HG03442 (cell line): ENCODE data around the gene MACROH2A2.
"Not testable (repeated sequence)": the region's sequence is repeated elsewhere in the genome, so short reads cannot be mapped to it uniquely, and the experiment has no call there.

Experiments used
- ATAC-seq: cut with Tn5 transposase; IDR thresholded peaks from one replicate; pipeline ENCODE4 v1.9.1; 2021; ENCODE audit warnings: mild to moderate bottlenecking, moderate library complexity; ENCODE audit not compliant: unreplicated experiment

The MACROH2A2 gene

GRCh38 chr10:70052462-70053217 is at the start of gene MACROH2A2:
TSS of gene MACROH2A2 (plus strand) at chr10:70052846. CDS start at chr10:70075659, 22,813 bp downstream.
- ATAC-seq = no peak

- ATAC-seq = no peak
Measured at GRCh38 chr10:70007116-70007820, 45.4 kb upstream of the MACROH2A2 start.

- ATAC-seq = no peak
Measured at GRCh38 chr10:70031215-70031614, 21.4 kb upstream of the MACROH2A2 start.

GRCh38 chr10:70032667-70033289 is 19.9 kb upstream of the MACROH2A2 start:
- ATAC-seq = no peak

- ATAC-seq = no peak
Measured at GRCh38 chr10:70034232-70034631, 18.4 kb upstream of the MACROH2A2 start.

GRCh38 chr10:70035531-70035930 is 17.1 kb upstream of the MACROH2A2 start:
- no peak for ATAC-seq

- ATAC-seq = no peak
Measured at GRCh38 chr10:70038923-70039322, 13.7 kb upstream of the MACROH2A2 start.

GRCh38 chr10:70041016-70041415 is 11.6 kb upstream of the MACROH2A2 start:
- no peak for ATAC-seq

GRCh38 chr10:70041739-70042138 is 10.9 kb upstream of the MACROH2A2 start:
- not testable (repeated sequence) for ATAC-seq

GRCh38 chr10:70047066-70047465 is 5.6 kb upstream of the MACROH2A2 start:
- ATAC-seq = not testable (repeated sequence)

- no peak for ATAC-seq
Measured at GRCh38 chr10:70048030-70048723, 4.5 kb upstream of the MACROH2A2 start.

- ATAC-seq = no peak
Measured at GRCh38 chr10:70051848-70052247, 798 bp upstream of the MACROH2A2 start.

- no peak for ATAC-seq
Measured at GRCh38 chr10:70053218-70053840, 683 bp downstream of the MACROH2A2 start.

GRCh38 chr10:70053841-70054288 is 1.2 kb downstream of the MACROH2A2 start:
- no peak for ATAC-seq

- ATAC-seq = no peak
Measured at GRCh38 chr10:70054902-70055301, 2.3 kb downstream of the MACROH2A2 start.

GRCh38 chr10:70055550-70055949 is 2.9 kb downstream of the MACROH2A2 start:
- ATAC-seq = no peak

- no peak for ATAC-seq
Measured at GRCh38 chr10:70057306-70057705, 4.7 kb downstream of the MACROH2A2 start.

- no peak for ATAC-seq
Measured at GRCh38 chr10:70060389-70060788, 7.7 kb downstream of the MACROH2A2 start.

GRCh38 chr10:70063418-70064098 is 10.9 kb downstream of the MACROH2A2 start:
- no peak for ATAC-seq

- ATAC-seq = no peak
Measured at GRCh38 chr10:70064486-70064885, 11.8 kb downstream of the MACROH2A2 start.
